Brain microvascular endothelial cell (primary cell): ENCODE results near the gene EYA3.

ENCODE experiments used
- DNase-seq: peaks from one replicate; pipeline ENCODE4 v3.0.0-alpha.2; 2020
- H3K27ac ChIP-seq: fragments of 250-450 bp; sonication (Bioruptor Pico); 2 replicates; pipeline ENCODE4 v1.5.1; 2020; ENCODE audit warnings: mild to moderate bottlenecking, moderate library complexity
- H3K27me3 ChIP-seq: fragments of 250-450 bp; sonication (Bioruptor Pico); replicated peaks from 2 replicates; pipeline ENCODE4 v1.5.1; 2020; ENCODE audit warnings: mild to moderate bottlenecking
- H3K36me3 ChIP-seq: fragments of 250-450 bp; sonication (Bioruptor Pico); replicated peaks from 2 replicates; pipeline ENCODE4 v1.5.1; 2020; ENCODE audit warnings: mild to moderate bottlenecking
- H3K4me3 ChIP-seq: 2 replicates; pipeline ENCODE4 v1.5.1; 2011; ENCODE audit warnings: low read depth, mild to moderate bottlenecking, control low read depth, low read length, moderate library complexity
- CTCF ChIP-seq: IDR thresholded peaks from 2 replicates; pipeline ENCODE4 v1.5.1; 2011; ENCODE audit warnings: low read depth, mild to moderate bottlenecking, moderate library complexity, low read length, control low read depth, inconsistent platforms; ENCODE audit errors: missing control alignments
- in situ Hi-C: cut with HindIII; loops from 2 replicates; pipeline ENCODE4 v1.10.0; 2017; ENCODE audit warnings: low sequenced_read_pairs, low pct_ligation_motif_present

EYA3 gene

GRCh38 chr1:27967106-27967883, 121.1 kb downstream of the EYA3 start:
- in situ Hi-C loops = no loop called here
- Histone ChIP-seq H3K4me3 (no peak overlapping the region), H3K36me3 (peaks cover 6% of the 10 kb centered on the region), H3K27ac (no peak overlapping the region), H3K27me3 (no peaks in the 10 kb centered on the region)
- DNase-seq = no peak
- no peak for TF ChIP-seq CTCF

GRCh38 chr1:27966402-27967105, 121.9 kb downstream of the EYA3 start:
- no peak for DNase-seq
- TF ChIP-seq CTCF = no peak
- no peaks in the 10 kb centered on the region for H3K27me3 ChIP-seq
- in situ Hi-C loops = no loop called here
- H3K27ac ChIP-seq = no peak overlapping the region
- H3K4me3 ChIP-seq = no peak overlapping the region
- peaks cover 2% of the 10 kb centered on the region for H3K36me3 ChIP-seq

GRCh38 chr1:27963393-27963792, 125.0 kb downstream of the EYA3 start:
- no peak for TF ChIP-seq CTCF
- in situ Hi-C loops = no loop called here

GRCh38 chr1:27961646-27962221, 126.7 kb downstream of the EYA3 start:
- in situ Hi-C loops = no loop called here

More at GRCh38 chr1:27963393-27963792, 125.0 kb downstream of the EYA3 start:
- H3K27ac ChIP-seq = no peak overlapping the region
- H3K4me3 ChIP-seq = no peak overlapping the region
- H3K36me3 ChIP-seq = peaks cover 2% of the 10 kb centered on the region
- DNase-seq = no peak
- no peaks in the 10 kb centered on the region for H3K27me3 ChIP-seq

More at GRCh38 chr1:27961646-27962221, 126.7 kb downstream of the EYA3 start:
- TF ChIP-seq CTCF = no peak
- no peaks in the 10 kb centered on the region for H3K36me3 ChIP-seq
- no peak overlapping the region for H3K27ac ChIP-seq
- no peaks in the 10 kb centered on the region for H3K27me3 ChIP-seq
- no peak for DNase-seq
- no peak overlapping the region for H3K4me3 ChIP-seq
